Rectal smooth muscle tissue (tissue), 1 donor: Measurements from ENCODE around the gene SRSF3.

Experiments
- H3K27ac ChIP-seq: one replicate; pipeline ENCODE4 v1.7.0; 2013; ENCODE audit warnings: low read depth, low read length, inconsistent platforms
- H3K27me3 ChIP-seq: one replicate; pipeline ENCODE4 v1.7.0; 2013; ENCODE audit warnings: low read length; ENCODE audit not compliant: control insufficient read depth, insufficient read depth
- H3K36me3 ChIP-seq: one replicate; pipeline ENCODE4 v1.7.0; 2013; ENCODE audit warnings: low read length; ENCODE audit not compliant: control insufficient read depth, insufficient read depth
- H3K4me1 ChIP-seq: one replicate; pipeline ENCODE4 v1.7.0; 2013; ENCODE audit warnings: low read length; ENCODE audit not compliant: control insufficient read depth, insufficient read depth
- H3K4me3 ChIP-seq: one replicate; pipeline ENCODE4 v1.7.0; 2013; ENCODE audit warnings: low read length
- H3K9ac ChIP-seq: one replicate; pipeline ENCODE4 v1.7.0; 2013; ENCODE audit warnings: low read length

SRSF3 gene

GRCh38 chr6:36594029-36594815, at the start of gene SRSF3:
TSS of gene SRSF3 (plus strand) at chr6:36594362. CDS start at chr6:36596763, 2,401 bp downstream.
- peak within 1 kb of the TSS; percentile 99 for H3K27ac ChIP-seq
- no peaks in the 10 kb centered on the region for H3K27me3 ChIP-seq
- H3K4me1 ChIP-seq, result peaks cover 27% of the 10 kb centered on the region
- H3K4me3 ChIP-seq, result peak within 1 kb of the TSS; percentile 94
- peak within 1 kb of the TSS; percentile 97 for H3K9ac ChIP-seq
- H3K36me3 ChIP-seq, result peaks cover 26% of the 10 kb centered on the region

GRCh38 chr6:36545767-36546307, 48.3 kb upstream of the SRSF3 start:
- Histone ChIP-seq H3K36me3 (no peaks in the 10 kb centered on the region), H3K9ac (peak overlapping the region; percentile 91), H3K4me1 (peaks cover 5% of the 10 kb centered on the region)

GRCh38 chr6:36546308-36546919, 47.7 kb upstream of the SRSF3 start:
- Histone ChIP-seq H3K4me3 (peak overlapping the region; percentile 93), H3K27me3 (no peaks in the 10 kb centered on the region), H3K36me3 (no peaks in the 10 kb centered on the region), H3K27ac (peak overlapping the region; percentile 98), H3K4me1 (peaks cover 5% of the 10 kb centered on the region), H3K9ac (peak overlapping the region; percentile 91)

More at GRCh38 chr6:36545767-36546307, 48.3 kb upstream of the SRSF3 start:
- Histone ChIP-seq H3K4me3 (peak overlapping the region; percentile 93), H3K27ac (peak overlapping the region; percentile 98), H3K27me3 (no peaks in the 10 kb centered on the region)

GRCh38 chr6:36546920-36547645, 47.1 kb upstream of the SRSF3 start, which contains the start of gene STK38:
TSS of gene STK38 (minus strand) at chr6:36547479. CDS start at chr6:36540202, 7,277 bp downstream.
- Histone ChIP-seq H3K27ac (peak within 1 kb of the TSS; percentile 98), H3K4me3 (peak within 1 kb of the TSS; percentile 93), H3K36me3 (no peaks in the 10 kb centered on the region), H3K27me3 (no peaks in the 10 kb centered on the region), H3K9ac (peak within 1 kb of the TSS; percentile 91), H3K4me1 (peaks cover 5% of the 10 kb centered on the region)

GRCh38 chr6:36547646-36548400, 46.3 kb upstream of the SRSF3 start:
- Histone ChIP-seq H3K27me3 (no peaks in the 10 kb centered on the region), H3K4me1 (peaks cover 5% of the 10 kb centered on the region), H3K27ac (peak overlapping the region; percentile 81), H3K9ac (no peak overlapping the region), H3K4me3 (peak overlapping the region; percentile 35), H3K36me3 (no peaks in the 10 kb centered on the region)

- Histone ChIP-seq H3K36me3 (no peaks in the 10 kb centered on the region), H3K9ac (no peak overlapping the region), H3K27ac (no peak overlapping the region), H3K4me3 (no peak overlapping the region), H3K4me1 (peaks cover 5% of the 10 kb centered on the region), H3K27me3 (no peaks in the 10 kb centered on the region)
These were observed 45.8 kb upstream of the SRSF3 start for GRCh38 chr6:36548401-36548743.

- Histone ChIP-seq H3K36me3 (no peaks in the 10 kb centered on the region), H3K4me3 (no peak overlapping the region), H3K27ac (no peak overlapping the region), H3K4me1 (peaks cover 7% of the 10 kb centered on the region), H3K9ac (no peak overlapping the region), H3K27me3 (no peaks in the 10 kb centered on the region)
These were observed 43.6 kb upstream of the SRSF3 start for GRCh38 chr6:36550473-36551000.

GRCh38 chr6:36555750-36556252, 38.4 kb upstream of the SRSF3 start:
- peaks cover 2% of the 10 kb centered on the region for H3K4me1 ChIP-seq
- no peak overlapping the region for H3K4me3 ChIP-seq
- H3K36me3 ChIP-seq, result no peaks in the 10 kb centered on the region
- H3K27ac ChIP-seq, result no peak overlapping the region
- H3K9ac ChIP-seq, result no peak overlapping the region
- H3K27me3 ChIP-seq, result no peaks in the 10 kb centered on the region

GRCh38 chr6:36556281-36556680, 37.9 kb upstream of the SRSF3 start:
- Histone ChIP-seq H3K27me3 (no peaks in the 10 kb centered on the region), H3K36me3 (no peaks in the 10 kb centered on the region), H3K4me3 (no peak overlapping the region), H3K4me1 (peaks cover 2% of the 10 kb centered on the region), H3K27ac (no peak overlapping the region), H3K9ac (no peak overlapping the region)

- no peak overlapping the region for H3K27ac ChIP-seq
- no peaks in the 10 kb centered on the region for H3K27me3 ChIP-seq
- peaks cover 2% of the 10 kb centered on the region for H3K4me1 ChIP-seq
- no peaks in the 10 kb centered on the region for H3K36me3 ChIP-seq
- H3K9ac ChIP-seq, result no peak overlapping the region
- no peak overlapping the region for H3K4me3 ChIP-seq
These were observed 35.0 kb upstream of the SRSF3 start for GRCh38 chr6:36559011-36559793.

- Histone ChIP-seq H3K27me3 (no peaks in the 10 kb centered on the region), H3K9ac (no peak overlapping the region), H3K27ac (no peak overlapping the region), H3K4me3 (no peak overlapping the region), H3K4me1 (no peaks in the 10 kb centered on the region), H3K36me3 (no peaks in the 10 kb centered on the region)
These were observed 33.3 kb upstream of the SRSF3 start for GRCh38 chr6:36560822-36561221.
